Lower leg skin (tissue), 3 donors: Measurements from ENCODE around the gene AMOT.

Experiments used
- CTCF ChIP-seq, 3 donors: fragments of 450-650 bp; IDR thresholded peaks; one replicate each; pipeline ENCODE4 v1.5.1; 2016; ENCODE audit warnings: antibody characterized with exemption in 3 of 3, mild to moderate bottlenecking in 3 of 3, moderate library complexity in 2 of 3
- POLR2A ChIP-seq, 2 donors: fragments of 450-650 bp; IDR thresholded peaks; one replicate each; pipeline ENCODE4 v1.6.1; 2016 to 2017; ENCODE audit warnings: antibody characterized with exemption in 2 of 2, mild to moderate bottlenecking in 1 of 2, moderate library complexity in 1 of 2

DNA sequence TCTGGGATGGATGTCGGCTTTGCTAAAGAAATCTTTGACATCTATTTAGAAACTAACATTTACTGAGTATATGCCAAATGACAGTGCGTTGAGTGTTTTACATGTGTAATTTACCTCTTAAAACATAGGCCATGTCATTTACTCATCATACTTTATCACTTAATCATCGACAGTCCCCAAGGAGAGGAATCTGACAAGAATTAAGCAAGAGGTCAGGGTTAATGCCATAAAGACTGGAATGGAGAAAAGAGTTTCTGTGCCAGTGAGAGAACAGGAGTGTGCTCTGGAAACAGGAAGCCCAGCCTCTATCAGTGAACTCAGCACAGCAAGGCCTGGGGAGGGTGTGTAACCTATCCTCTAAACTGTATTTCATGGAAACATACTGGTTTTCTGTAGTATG is 28.0 kb upstream of the AMOT start:
- no peak for TF ChIP-seq POLR2A (IDR thresholded peaks at IDR 0.05)
- TF ChIP-seq CTCF (IDR thresholded peaks at IDR 0.05) = no peak
